HL-60 (cell line): ENCODE results near the gene OR51B4.

Source experiments
- POLR2AphosphoS5 ChIP-seq: IDR thresholded peaks from 2 replicates; pipeline ENCODE4 v1.6.1; 2012; ENCODE audit warnings: low read depth
- TF ChIP-seq, protein P1 (sequence below): IDR thresholded peaks from one replicate; pipeline ENCODE4 v1.5.1; 2011; ENCODE audit warnings: low read length, control low read depth, inconsistent platforms; ENCODE audit not compliant: insufficient read depth

DNA sequence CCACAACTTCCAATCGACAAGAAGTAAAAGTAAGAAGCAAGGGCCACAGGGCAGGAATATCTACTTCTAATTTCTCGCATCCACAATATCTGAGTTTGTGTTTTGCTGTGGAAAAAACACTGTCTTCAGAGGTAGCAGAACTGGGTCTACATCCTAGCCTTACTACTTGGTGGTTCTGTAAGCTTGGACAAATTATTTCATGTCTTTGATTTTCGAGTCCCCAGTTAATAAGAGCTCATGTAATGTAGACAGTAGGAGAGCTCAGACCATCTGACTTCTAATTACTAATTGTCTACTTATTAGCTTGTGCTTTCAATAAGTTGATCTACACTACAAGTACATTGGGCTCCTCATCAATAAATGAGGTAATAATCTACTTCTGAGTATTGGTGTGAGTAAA is 18.7 kb downstream of the OR51B4 start:
- TF ChIP-seq POLR2AphosphoS5 = no peak
- TF ChIP-seq, protein P1, sequence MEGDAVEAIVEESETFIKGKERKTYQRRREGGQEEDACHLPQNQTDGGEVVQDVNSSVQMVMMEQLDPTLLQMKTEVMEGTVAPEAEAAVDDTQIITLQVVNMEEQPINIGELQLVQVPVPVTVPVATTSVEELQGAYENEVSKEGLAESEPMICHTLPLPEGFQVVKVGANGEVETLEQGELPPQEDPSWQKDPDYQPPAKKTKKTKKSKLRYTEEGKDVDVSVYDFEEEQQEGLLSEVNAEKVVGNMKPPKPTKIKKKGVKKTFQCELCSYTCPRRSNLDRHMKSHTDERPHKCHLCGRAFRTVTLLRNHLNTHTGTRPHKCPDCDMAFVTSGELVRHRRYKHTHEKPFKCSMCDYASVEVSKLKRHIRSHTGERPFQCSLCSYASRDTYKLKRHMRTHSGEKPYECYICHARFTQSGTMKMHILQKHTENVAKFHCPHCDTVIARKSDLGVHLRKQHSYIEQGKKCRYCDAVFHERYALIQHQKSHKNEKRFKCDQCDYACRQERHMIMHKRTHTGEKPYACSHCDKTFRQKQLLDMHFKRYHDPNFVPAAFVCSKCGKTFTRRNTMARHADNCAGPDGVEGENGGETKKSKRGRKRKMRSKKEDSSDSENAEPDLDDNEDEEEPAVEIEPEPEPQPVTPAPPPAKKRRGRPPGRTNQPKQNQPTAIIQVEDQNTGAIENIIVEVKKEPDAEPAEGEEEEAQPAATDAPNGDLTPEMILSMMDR = no peak
